ENCODE results near the gene ZNF764. TPM values are rescaled to one million over a fixed set of nuclear protein-coding genes. Genes with fewer than 3 reads are reported as not detected.

Gene ZNF764
- total and polyA plus RNA-seq, 9 of the 15 experiments (the other 6 are each of a cell fraction or from before 2014, with no cell fraction given) = 0.69 to 10.1 (median 4.1) TPM

DNA sequence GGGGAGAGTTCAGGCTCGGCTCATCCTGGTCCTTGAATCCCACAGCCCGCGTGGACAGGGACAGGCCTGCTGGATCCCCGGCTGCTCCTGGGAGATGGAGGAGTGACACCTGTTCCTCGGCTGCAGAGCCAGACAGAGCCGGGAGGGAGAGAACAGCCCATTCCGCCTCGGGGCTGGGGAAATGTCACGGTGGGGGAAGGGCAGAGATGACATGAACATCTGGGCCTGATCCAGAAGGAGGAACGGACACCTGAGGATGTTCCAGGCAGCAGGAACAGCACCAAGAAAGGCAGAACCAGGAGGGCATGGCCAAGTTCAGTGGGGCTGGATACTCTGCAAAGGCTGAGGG is 2.1 kb downstream of the ZNF764 start:
- H3K36me3 ChIP-seq (ENCODE audit: control insufficient read depth, insufficient read depth, low read length) = peaks cover 28% of the 10 kb centered on the region; the same call in 2 of the 3 replicates
- intact Hi-C loops (cut with micrococcal nuclease) (no loop called here), in situ Hi-C loops (cut with MboI) (no loop called here)
- H3K9me3 ChIP-seq (replicated peaks; ENCODE audit: control insufficient read depth, insufficient read depth, low read depth, low read length) = no peaks in the 10 kb centered on the region; the same call in 1 of the 2 replicates
- no TSS peak for BruUV-seq (replicated peaks)
- ChIA-PET CTCF (ENCODE audit: low intra/inter-chr PET ratio) (no interaction called here), POLR2A (interaction anchor here (4.9 kb wide), 1 partner anchor 15 kb away, joined by 20 read pairs; no protein-coding TSS in a partner anchor)
- no peak overlapping the region for H3K27ac ChIP-seq (ENCODE audit: extremely low read depth, low read depth, low read length)
- no peak overlapping the region for H2AFZ ChIP-seq (ENCODE audit: low read depth, low read length)
- WGBS (ENCODE audit: insufficient coverage, low coverage, missing lambda C conversion rate) = 90% methylated on average over 8 of the region's 10 CpGs
- H3K79me2 ChIP-seq (ENCODE audit: control insufficient read depth, insufficient read depth, low read length) = peaks cover 30% of the 10 kb centered on the region
- H4K20me1 ChIP-seq (replicated peaks; ENCODE audit: control insufficient read depth, insufficient read depth, low read length) = no peaks in the 10 kb centered on the region; the same call in 1 of the 2 replicates
- H3K9ac ChIP-seq (ENCODE audit: insufficient read depth in 1 of 2, low read depth in 2 of 2, low read length in 2 of 2) = no peak overlapping the region
- no peak overlapping the region for H3K4me2 ChIP-seq (ENCODE audit: insufficient read depth, low read length)
- DNase-seq (ENCODE audit: extremely low read depth in 1 of 4, low spot score in 3 of 4) = no peak
- H3K9me1 ChIP-seq (ENCODE audit: control insufficient read depth, insufficient read depth, low read length) = no peaks in the 10 kb centered on the region
- H3K4me1 ChIP-seq (replicated peaks in 1 of 2; ENCODE audit: control insufficient read depth in 2 of 2, insufficient read depth in 2 of 2, low read length in 2 of 2) = peaks cover 27 to 58% of the 10 kb centered on the region in 2 experiments; a peak in 4 of 5 replicates
- TF ChIP-seq ZNF436 (CRISPR knock-in tag; IDR thresholded peaks at IDR 0.05) (no peak), SP1 (CRISPR knock-in tag; IDR thresholded peaks at IDR 0.05) (0 out of 2 replicates have a peak, but pooled peaks have one; percentile 17)
- no peaks in the 10 kb centered on the region for H3K27me3 ChIP-seq (ENCODE audit: control insufficient read depth in 2 of 2, insufficient read depth in 2 of 2, low read length in 2 of 2)
- no peak for ATAC-seq
- H3K4me3 ChIP-seq = no peak overlapping the region
- no peak for FAIRE-seq

DNA sequence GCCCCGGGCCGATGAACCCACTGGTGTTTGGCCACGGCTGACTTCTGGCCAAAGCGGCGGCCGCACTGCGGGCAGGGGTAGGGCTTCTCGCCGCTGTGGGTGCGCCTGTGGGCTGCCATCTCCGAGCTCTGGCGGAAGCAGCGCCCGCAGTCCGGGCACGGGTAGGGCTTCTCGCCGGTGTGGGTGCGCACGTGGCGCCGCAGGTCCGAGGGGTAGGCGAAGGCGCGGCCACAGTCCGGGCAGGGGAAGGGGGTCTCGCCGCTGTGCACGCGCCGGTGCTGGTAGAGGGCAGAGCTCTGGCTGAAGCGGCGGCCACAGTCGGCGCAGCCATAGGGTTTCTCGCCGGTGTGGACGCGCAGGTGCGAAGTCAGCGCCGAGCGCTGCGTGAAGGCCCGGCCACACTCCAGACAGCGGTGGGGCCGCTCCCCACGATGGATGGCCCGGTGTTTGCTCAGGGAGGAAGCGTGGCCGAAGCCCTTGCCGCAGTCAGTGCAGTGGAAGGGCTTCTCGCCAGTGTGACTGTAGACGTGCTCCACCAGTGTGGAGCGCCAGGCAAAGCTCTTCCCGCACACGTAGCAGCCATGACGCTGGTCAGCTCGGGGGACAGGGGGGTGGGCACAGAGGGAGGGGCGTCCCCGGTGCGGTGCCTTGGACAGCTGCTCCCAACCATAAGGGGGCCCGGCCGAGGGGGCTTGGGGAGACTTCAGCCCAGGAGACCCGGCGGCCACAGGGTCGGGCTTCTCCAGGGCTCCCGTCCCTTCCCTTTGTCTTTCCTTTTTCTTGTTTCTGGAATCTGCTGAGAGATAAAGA is 2.7 kb downstream of the ZNF764 start:
- Histone ChIP-seq H3K9ac (ENCODE audit: insufficient read depth in 1 of 2, low read depth in 2 of 2, low read length in 2 of 2) (no peak overlapping the region), H3K79me2 (ENCODE audit: control insufficient read depth, insufficient read depth, low read length) (peaks cover 30% of the 10 kb centered on the region), H3K27me3 (ENCODE audit: control insufficient read depth in 2 of 2, insufficient read depth in 2 of 2, low read length in 2 of 2) (no peaks in the 10 kb centered on the region), H3K4me1 (replicated peaks in 1 of 2; ENCODE audit: control insufficient read depth in 2 of 2, insufficient read depth in 2 of 2, low read length in 2 of 2) (peaks cover 27 to 58% of the 10 kb centered on the region in 2 experiments; a peak in 4 of 5 replicates), H2AFZ (ENCODE audit: low read depth, low read length) (no peak overlapping the region), H3K27ac (ENCODE audit: extremely low read depth, low read depth, low read length) (no peak overlapping the region), H3K9me1 (ENCODE audit: control insufficient read depth, insufficient read depth, low read length) (no peaks in the 10 kb centered on the region), H3K4me2 (ENCODE audit: insufficient read depth, low read length) (no peak overlapping the region), H3K36me3 (ENCODE audit: control insufficient read depth, insufficient read depth, low read length) (peaks cover 28% of the 10 kb centered on the region; the same call in 2 of the 3 replicates), H4K20me1 (replicated peaks; ENCODE audit: control insufficient read depth, insufficient read depth, low read length) (no peaks in the 10 kb centered on the region; the same call in 1 of the 2 replicates), H3K4me3 (no peak overlapping the region), H3K9me3 (replicated peaks; ENCODE audit: control insufficient read depth, insufficient read depth, low read depth, low read length) (no peaks in the 10 kb centered on the region; the same call in 1 of the 2 replicates)
- in situ Hi-C loops (cut with MboI) = no loop called here
- WGBS (ENCODE audit: insufficient coverage, low coverage, missing lambda C conversion rate) = 98% methylated on average over 36 of the region's 69 CpGs
- ATAC-seq (no peak), FAIRE-seq (no peak), DNase-seq (ENCODE audit: extremely low read depth in 1 of 4, low spot score in 3 of 4) (no peak)
- ChIA-PET POLR2A (interaction anchor here (1.4 to 4.9 kb wide), 2 partner anchors 14 to 28 kb away, joined by 5 to 20 read pairs; no protein-coding TSS in a partner anchor), CTCF (ENCODE audit: low intra/inter-chr PET ratio) (no interaction called here)
- intact Hi-C loops (cut with micrococcal nuclease) = no loop called here
- BruUV-seq (replicated peaks) = no TSS peak
- TF ChIP-seq IRF2 (CRISPR knock-in tag; IDR thresholded peaks at IDR 0.05) (no peak), POLR2G (IDR thresholded peaks at IDR 0.05; ENCODE audit: low read depth, low read length) (peak; percentile 59; the same call in 1 of the 2 replicates), CBX8 (IDR thresholded peaks at IDR 0.05; ENCODE audit: borderline replicate concordance, extremely low read depth, low read depth, low read length, poor library complexity, severe bottlenecking) (no peak), RBFOX2 (IDR thresholded peaks at IDR 0.05; ENCODE audit: low read depth, low read length) (peak; percentile 39; the same call in 1 of the 2 replicates), ZNF699 (CRISPR knock-in tag; IDR thresholded peaks at IDR 0.05; ENCODE audit: insufficient replicate concordance) (no peak), MAFF (IDR thresholded peaks at IDR 0.05; ENCODE audit: low read length) (no peak)
- TF ChIP-seq, protein P1, sequence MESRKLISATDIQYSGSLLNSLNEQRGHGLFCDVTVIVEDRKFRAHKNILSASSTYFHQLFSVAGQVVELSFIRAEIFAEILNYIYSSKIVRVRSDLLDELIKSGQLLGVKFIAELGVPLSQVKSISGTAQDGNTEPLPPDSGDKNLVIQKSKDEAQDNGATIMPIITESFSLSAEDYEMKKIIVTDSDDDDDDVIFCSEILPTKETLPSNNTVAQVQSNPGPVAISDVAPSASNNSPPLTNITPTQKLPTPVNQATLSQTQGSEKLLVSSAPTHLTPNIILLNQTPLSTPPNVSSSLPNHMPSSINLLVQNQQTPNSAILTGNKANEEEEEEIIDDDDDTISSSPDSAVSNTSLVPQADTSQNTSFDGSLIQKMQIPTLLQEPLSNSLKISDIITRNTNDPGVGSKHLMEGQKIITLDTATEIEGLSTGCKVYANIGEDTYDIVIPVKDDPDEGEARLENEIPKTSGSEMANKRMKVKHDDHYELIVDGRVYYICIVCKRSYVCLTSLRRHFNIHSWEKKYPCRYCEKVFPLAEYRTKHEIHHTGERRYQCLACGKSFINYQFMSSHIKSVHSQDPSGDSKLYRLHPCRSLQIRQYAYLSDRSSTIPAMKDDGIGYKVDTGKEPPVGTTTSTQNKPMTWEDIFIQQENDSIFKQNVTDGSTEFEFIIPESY (CRISPR knock-in tag; IDR thresholded peaks at IDR 0.05) = 0 out of 2 replicates have a peak, but pooled peaks have one; percentile 38

All from K562 (cell line).